NOMO-1 treated with dmso at 0.1 percent for 144 hours (cell line): Measurements from ENCODE around the gene CCDC60.

Source experiments
- DNase-seq: peaks from one replicate; lab custom pipeline; 2025; ENCODE audit not compliant: unreplicated experiment; lab: John Stamatoyannopoulos, UW

The CCDC60 gene

GRCh38 chr12:119384340-119384739 is 49.8 kb downstream of the CCDC60 start:
- no peak for DNase-seq

DNA sequence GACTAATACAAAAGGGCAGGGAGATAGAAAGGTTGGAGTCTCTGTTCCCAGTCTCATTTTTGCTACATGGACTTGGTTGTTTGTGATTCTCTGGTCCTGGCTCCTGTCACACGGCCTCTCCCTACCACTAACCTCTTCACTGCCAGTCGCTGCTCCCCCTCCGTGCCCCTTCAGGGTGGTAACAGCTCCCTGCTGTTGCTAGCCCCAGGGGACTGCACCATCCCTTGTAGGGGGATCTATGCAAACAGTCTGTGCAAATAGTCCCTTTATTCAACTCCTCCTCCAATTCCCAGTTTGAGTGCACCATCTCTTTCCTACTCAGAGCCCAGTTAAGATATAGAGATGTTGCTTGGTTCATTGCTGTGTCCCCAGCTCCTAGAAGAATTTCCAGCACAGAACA is 51.1 kb downstream of the CCDC60 start:
- no peak for DNase-seq

GRCh38 chr12:119389687-119390086 is 55.2 kb downstream of the CCDC60 start:
- DNase-seq, result no peak

GRCh38 chr12:119391673-119392072 is 57.1 kb downstream of the CCDC60 start:
- DNase-seq, result no peak

- DNase-seq, result no peak
These were observed 59.1 kb downstream of the CCDC60 start for GRCh38 chr12:119393677-119394076.

GRCh38 chr12:119397540-119397939 is 63.0 kb downstream of the CCDC60 start:
- DNase-seq, result no peak

- no peak for DNase-seq
These were observed 63.7 kb downstream of the CCDC60 start for GRCh38 chr12:119398190-119398589.

- DNase-seq, result no peak
These were observed 64.8 kb downstream of the CCDC60 start for GRCh38 chr12:119399301-119399700.

- no peak for DNase-seq
These were observed 71.8 kb downstream of the CCDC60 start for GRCh38 chr12:119406308-119406707.

DNA sequence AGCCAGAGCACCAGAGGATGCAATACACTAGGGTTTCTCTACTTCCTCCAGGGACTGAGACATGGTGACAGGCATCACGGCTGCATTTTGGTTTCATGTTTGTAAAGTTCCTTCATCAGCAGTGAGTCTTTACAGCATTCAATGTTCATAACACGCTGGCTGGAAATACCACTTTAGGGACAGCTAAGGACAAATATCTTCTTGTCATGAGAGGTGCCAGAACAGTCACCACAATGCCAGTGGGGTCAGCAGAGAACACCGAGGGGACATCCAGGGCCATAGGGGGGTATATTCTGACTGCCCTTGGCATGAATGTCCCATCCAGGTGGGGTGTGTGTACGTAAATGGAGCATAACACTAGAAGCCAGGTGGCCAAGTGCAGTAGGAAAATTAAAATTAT is 72.3 kb downstream of the CCDC60 start:
- no peak for DNase-seq

DNA sequence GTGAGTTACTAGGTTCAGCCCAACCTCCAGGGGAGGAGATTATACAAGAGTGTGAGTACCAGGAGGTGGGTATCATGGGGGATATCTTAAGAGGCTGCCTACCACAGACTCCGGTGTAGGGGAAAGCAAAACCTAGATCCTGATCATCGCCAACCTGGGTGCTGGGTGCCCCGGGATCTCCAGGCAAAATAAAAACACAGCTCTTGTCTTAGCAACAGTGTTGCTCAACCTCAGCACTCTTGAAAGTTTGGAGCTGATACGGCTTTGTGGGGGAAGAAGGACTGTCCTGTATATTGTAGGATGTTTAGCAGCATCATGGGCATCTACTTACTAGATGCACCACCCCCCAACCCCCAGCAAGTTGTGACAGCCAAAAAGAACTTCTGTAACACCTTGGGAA is 74.5 kb downstream of the CCDC60 start:
- DNase-seq, result no peak

GRCh38 chr12:119410396-119410795 is 75.9 kb downstream of the CCDC60 start:
- no peak for DNase-seq

DNA sequence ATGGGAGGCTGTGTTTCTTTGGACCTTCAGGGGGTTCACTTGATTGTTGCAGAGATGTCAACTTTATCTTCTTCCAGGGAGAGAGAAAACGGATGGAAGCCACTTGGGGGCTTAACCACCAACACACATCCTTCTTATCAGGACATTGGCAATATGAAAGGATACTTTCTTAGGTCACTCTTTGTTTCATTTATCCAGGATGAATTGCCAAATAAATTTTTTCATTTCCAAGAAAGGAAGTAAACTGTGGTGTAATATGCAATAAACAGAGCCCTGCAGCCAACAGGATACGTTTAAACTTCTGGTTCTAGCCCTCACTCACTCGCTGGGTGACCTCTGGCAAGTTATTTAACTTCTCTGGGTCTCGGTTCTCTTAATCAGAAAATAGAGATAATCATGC is 77.8 kb downstream of the CCDC60 start:
- DNase-seq, result no peak

DNA sequence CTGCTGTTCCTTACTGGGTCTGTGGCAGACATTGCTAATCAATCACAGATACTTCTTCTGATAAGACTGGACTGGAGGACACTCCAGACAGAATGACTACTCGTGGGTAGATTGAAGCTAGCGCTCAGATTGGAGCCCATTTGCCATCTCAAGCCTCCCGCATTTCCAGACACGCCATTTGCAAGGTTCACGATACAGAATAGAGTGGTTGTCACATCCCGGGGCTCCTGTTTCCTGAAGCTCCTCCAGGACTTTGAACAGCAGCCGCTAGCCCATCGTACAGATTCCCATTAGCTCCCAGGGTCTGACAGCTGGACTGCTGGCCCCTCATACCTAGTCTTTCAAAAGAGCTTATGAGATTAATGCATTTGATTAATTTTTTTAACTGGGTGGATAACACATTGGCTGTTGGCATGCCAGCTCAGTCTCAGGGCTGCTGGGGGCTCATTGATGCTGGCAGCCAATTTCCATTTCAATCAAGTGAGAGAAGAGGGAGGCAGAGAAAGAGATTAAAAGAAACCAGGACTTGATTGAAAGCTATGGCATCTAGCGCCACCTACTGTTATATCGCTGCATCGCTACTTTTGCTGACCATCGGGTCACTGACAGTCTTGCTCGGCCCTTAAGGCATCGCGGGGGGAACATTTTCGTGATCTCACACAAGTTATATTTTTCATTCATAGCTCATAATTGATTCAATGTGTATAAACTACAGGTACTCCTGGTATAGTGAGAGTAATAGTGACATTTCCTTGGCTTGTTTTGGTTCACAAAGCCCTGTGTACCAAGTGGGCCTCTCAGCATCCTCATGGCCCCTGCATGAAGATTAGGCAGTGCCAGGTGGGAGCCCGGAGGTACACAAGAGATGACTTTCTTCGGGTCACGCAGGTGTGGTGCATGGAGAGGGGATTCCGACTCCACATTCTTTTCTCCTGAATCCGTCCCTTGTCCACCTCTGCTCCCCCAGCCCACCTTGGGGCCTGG is 78.6 kb downstream of the CCDC60 start:
- DNase-seq, result peak; percentile 4

- no peak for DNase-seq
These were observed 81.2 kb downstream of the CCDC60 start for GRCh38 chr12:119415714-119416113.

DNA sequence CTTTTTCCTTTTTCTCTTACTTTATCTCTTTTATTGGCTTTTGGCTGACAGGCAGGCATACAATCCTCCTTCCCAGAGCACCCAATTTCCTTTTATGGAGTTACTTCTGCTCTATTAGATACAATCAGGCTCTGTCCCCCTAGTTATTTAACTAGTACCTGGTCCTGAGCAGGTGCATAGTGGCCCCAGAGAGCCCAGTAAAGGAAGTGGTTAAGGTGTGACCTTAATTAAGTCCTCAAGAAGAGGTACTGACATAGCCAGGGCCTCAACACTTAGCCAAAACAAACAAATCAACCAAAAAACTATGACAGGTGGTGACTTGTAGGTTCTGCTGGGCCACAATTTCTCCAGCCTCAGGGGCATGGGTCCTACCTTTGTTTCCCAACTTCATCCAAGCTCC is 82.9 kb downstream of the CCDC60 start:
- DNase-seq, result no peak

- no peak for DNase-seq
These were observed 84.9 kb downstream of the CCDC60 start for GRCh38 chr12:119419381-119419780.

DNA sequence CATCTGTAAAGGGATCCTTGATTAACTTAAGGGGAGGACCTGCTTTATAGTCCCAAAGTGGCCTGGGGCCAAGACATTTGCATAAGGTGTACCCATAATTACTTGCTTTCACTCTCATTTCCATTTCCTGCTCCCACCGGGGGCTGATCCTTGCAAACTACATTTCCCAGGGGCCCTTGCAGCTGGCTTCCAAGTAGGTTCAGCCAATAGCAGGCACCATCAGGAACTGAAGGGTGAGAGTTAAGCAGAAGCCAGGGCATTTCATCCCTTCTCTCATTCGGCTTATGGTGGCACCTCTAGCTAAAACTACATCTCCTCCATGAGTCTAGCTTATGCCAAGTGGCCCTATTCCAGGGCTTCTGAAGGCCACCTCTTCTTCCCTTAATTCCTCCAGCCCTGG is 88.8 kb downstream of the CCDC60 start:
- no peak for DNase-seq

DNA sequence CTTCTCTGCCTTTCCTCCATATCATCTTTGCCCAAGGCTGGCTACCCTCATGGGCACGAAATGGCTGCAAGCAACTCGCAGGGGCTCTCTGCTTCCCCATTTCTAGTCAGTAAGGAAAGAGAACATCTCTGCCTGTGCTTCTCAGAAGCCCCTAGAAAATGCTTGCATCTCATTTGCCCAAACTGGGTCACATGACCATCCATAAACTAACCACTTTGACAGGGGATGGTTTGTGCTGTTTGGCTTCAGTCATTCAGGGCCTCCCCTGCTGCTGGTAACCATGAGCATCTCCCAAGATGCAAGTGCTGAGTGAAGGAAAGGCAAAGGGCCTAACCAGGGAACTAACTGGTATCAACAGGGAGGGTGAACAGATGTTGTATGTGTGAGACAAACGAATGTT is 91.1 kb downstream of the CCDC60 start:
- DNase-seq, result no peak

- DNase-seq, result no peak
These were observed 96.6 kb downstream of the CCDC60 start for GRCh38 chr12:119431151-119431550.

DNA sequence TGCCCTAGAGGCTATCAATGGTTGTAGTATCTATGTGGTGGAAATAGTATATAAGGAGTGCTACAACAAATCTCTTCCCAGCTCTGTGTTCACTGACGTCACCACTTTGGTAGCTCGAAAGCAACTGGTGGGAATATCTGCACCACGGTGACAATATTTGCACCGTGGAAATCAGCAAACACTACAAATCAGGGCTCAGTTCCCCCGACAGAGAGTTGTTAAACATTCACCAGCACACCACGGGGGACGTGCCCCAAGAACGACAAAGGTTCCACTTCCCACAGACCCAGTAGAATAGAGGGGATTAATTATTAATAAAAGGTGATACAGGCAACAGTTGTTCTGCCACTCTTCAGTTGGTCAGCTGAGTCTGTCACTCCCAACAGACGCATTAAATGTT is 98.4 kb downstream of the CCDC60 start:
- no peak for DNase-seq

- no peak for DNase-seq
These were observed 106.4 kb downstream of the CCDC60 start for GRCh38 chr12:119440803-119441360.
